Endothelial cell (in vitro differentiated cells): ENCODE results near the gene ADPRHL1. TPM values are rescaled to one million over a fixed set of nuclear protein-coding genes. Genes with fewer than 3 reads are reported as not detected.
"Not testable (repeated sequence)": the region's sequence is repeated elsewhere in the genome, so short reads cannot be mapped to it uniquely, and the experiment has no call there.

Experiments used
- DNase-seq: peaks from one replicate; pipeline ENCODE4 v3.0.0; 2021; ENCODE audit warnings: low spot score
- H3K27ac Mint-ChIP-seq: one replicate; pipeline ENCODE4 v1.8.0; 2021; ENCODE audit warnings: mixed read lengths, inconsistent platforms; ENCODE audit not compliant: unreplicated experiment
- H3K27me3 Mint-ChIP-seq: one replicate; pipeline ENCODE4 v1.8.0; 2021; ENCODE audit warnings: mild to moderate bottlenecking, moderate library complexity, mixed read lengths, inconsistent platforms; ENCODE audit not compliant: unreplicated experiment
- H3K36me3 Mint-ChIP-seq: one replicate; pipeline ENCODE4 v1.8.0; 2021; ENCODE audit warnings: mild to moderate bottlenecking, low read depth, mixed read lengths, inconsistent platforms; ENCODE audit not compliant: unreplicated experiment
- H3K4me1 Mint-ChIP-seq: one replicate; pipeline ENCODE4 v1.8.0; 2021; ENCODE audit warnings: mild to moderate bottlenecking, mixed read lengths, inconsistent platforms; ENCODE audit not compliant: unreplicated experiment
- H3K4me3 Mint-ChIP-seq: one replicate; pipeline ENCODE4 v1.8.0; 2021; ENCODE audit warnings: mild to moderate bottlenecking, mixed read lengths, inconsistent platforms; ENCODE audit not compliant: unreplicated experiment
- H3K9me3 Mint-ChIP-seq: one replicate; pipeline ENCODE4 v1.8.0; 2021; ENCODE audit warnings: mixed read lengths, inconsistent platforms; ENCODE audit not compliant: unreplicated experiment
- total RNA-seq: library from RNA; stranded (reverse); fragmentation: NEBNext Ultra II Directional; extraction: Animal tissue kit (Norgen Biotek cat#: 25700); gene quantifications from one replicate; pipeline ENCODE4 v1.2.1, GENCODE V29; 2021; ENCODE audit not compliant: unreplicated experiment
- TF ChIP-seq, protein P1 (sequence below): fragments of 200-600 bp; sonication (generic); IDR thresholded peaks from one replicate; pipeline ENCODE4 v1.5.0; 2021; ENCODE audit warnings: antibody characterized with exemption; ENCODE audit not compliant: unreplicated experiment

ADPRHL1 gene
- total RNA-seq, 1 donor from 2014 or later = 1.5 TPM

DNA sequence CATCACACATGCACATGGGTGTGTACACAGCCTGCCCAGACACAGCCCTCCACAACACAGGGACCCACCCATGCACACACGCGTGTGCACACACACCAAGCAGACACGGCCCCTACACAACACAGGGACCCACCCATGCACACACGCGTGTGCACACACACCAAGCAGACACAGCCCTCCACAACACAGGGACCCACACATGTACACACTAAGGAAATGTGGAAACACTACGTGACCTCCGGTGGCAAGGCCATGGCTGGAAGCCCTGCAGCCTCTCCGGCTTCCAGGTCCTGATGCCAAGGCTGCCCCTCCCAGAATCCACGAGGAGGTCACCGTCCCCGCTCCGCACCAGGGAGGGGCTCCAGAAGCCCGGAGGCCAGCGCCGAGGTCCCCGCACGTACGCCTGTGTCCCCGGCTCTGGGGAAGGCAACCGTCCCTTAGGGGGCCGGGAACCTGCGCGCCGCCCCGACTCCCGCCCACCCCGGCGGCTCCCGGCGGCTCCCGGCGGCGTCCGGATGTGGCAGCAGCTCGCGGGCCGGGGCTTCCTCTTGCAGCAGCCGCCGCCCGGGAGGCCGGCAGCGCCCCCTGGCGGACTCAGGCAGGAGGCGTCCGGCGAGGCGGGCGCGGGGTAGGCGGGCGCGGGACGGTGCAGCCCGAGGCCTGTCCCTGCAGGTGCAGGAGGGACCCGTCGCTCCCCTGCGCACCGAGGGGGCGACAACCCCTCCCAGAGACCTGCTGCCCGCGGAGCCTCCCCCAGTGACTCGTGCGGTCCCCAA is 59.5 kb downstream of the ADPRHL1 start:
- Mint-ChIP-seq H3K27ac (peak overlapping the region; percentile 70), H3K9me3 (no peaks in the 10 kb centered on the region), H3K27me3 (peaks cover 3% of the 10 kb centered on the region), H3K36me3 (peaks cover 8% of the 10 kb centered on the region), H3K4me3 (peak overlapping the region; percentile 94), H3K4me1 (peaks cover 3% of the 10 kb centered on the region)
- peak; percentile 89 for DNase-seq
- TF ChIP-seq, protein P1, sequence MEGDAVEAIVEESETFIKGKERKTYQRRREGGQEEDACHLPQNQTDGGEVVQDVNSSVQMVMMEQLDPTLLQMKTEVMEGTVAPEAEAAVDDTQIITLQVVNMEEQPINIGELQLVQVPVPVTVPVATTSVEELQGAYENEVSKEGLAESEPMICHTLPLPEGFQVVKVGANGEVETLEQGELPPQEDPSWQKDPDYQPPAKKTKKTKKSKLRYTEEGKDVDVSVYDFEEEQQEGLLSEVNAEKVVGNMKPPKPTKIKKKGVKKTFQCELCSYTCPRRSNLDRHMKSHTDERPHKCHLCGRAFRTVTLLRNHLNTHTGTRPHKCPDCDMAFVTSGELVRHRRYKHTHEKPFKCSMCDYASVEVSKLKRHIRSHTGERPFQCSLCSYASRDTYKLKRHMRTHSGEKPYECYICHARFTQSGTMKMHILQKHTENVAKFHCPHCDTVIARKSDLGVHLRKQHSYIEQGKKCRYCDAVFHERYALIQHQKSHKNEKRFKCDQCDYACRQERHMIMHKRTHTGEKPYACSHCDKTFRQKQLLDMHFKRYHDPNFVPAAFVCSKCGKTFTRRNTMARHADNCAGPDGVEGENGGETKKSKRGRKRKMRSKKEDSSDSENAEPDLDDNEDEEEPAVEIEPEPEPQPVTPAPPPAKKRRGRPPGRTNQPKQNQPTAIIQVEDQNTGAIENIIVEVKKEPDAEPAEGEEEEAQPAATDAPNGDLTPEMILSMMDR = peak; percentile 97

- Mint-ChIP-seq H3K4me1 (peaks cover 3% of the 10 kb centered on the region), H3K27ac (peak overlapping the region; percentile 70), H3K27me3 (peaks cover 3% of the 10 kb centered on the region), H3K4me3 (peak overlapping the region; percentile 94), H3K36me3 (peaks cover 8% of the 10 kb centered on the region), H3K9me3 (no peaks in the 10 kb centered on the region)
- no peak for DNase-seq
- TF ChIP-seq, protein P1 = no peak
Measured at GRCh38 chr13:113393226-113393562, 60.1 kb downstream of the ADPRHL1 start.

GRCh38 chr13:113390874-113391497 is 62.3 kb downstream of the ADPRHL1 start:
- no peak for DNase-seq
- Mint-ChIP-seq H3K36me3 (peaks cover 13% of the 10 kb centered on the region), H3K9me3 (peaks cover 6% of the 10 kb centered on the region), H3K4me1 (peaks cover 3% of the 10 kb centered on the region), H3K27me3 (peaks cover 3% of the 10 kb centered on the region), H3K4me3 (peak overlapping the region; percentile 37), H3K27ac (no peak overlapping the region)
- TF ChIP-seq, protein P1 = no peak

- H3K27me3 Mint-ChIP-seq, DNase-seq, H3K4me3 Mint-ChIP-seq, H3K9me3 Mint-ChIP-seq, H3K4me1 Mint-ChIP-seq, H3K27ac Mint-ChIP-seq: not testable (repeated sequence)
- peaks cover 19% of the 10 kb centered on the region for H3K36me3 Mint-ChIP-seq
Measured at GRCh38 chr13:113389586-113389985, 63.7 kb downstream of the ADPRHL1 start.

- Mint-ChIP-seq H3K4me3 (no peak overlapping the region), H3K27ac (no peak overlapping the region), H3K4me1 (no peaks in the 10 kb centered on the region), H3K9me3 (peaks cover 11% of the 10 kb centered on the region), H3K36me3 (peaks cover 28% of the 10 kb centered on the region), H3K27me3 (peaks cover 12% of the 10 kb centered on the region)
- TF ChIP-seq, protein P1 = no peak
- DNase-seq = no peak
Measured at GRCh38 chr13:113387396-113387795, 65.9 kb downstream of the ADPRHL1 start.
